Measurements from ENCODE around the gene NUTM2F. TPM values are rescaled to one million over a fixed set of nuclear protein-coding genes. Genes with fewer than 3 reads are reported as not detected.
"Not testable (repeated sequence)": the region's sequence is repeated elsewhere in the genome, so short reads cannot be mapped to it uniquely, and the experiment has no call there.

Gene NUTM2F
- total and polyA plus RNA-seq, 9 of the 15 experiments (the other 6 are each of a cell fraction or from before 2014, with no cell fraction given), result 0.04 TPM; not detected in 8

DNA sequence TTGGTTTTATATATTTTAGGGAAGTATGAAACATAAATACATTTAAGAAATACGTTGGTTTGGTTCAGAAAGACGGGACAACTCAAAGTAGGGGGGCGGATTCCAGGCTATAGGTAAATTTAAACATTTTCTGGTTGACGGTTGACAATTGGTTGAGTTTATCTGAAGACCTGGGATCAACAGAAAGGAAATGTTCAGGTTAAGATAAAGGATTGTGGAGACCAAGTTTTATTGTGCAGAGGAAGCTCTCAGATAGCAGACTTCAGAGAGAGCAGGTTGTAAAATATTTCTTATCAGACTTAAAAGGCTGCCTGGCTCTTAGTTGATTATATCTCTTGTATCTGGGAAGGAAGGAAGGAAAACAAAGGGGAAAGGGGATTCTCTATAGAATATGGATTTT lies 51.4 kb downstream of the NUTM2F start (continued):
- TF ChIP-seq CHAMP1 (IDR thresholded peaks at IDR 0.05), result peak; percentile 43; the same call in 1 of the 2 replicates
- TF ChIP-seq KLF16 (IDR thresholded peaks at IDR 0.05), result peak; percentile 90
- peak; percentile 92 for TF ChIP-seq NCOR1 (IDR thresholded peaks at IDR 0.05)
- TF ChIP-seq KLF6 (CRISPR knock-in tag; IDR thresholded peaks at IDR 0.05; ENCODE audit: borderline replicate concordance), result 0 out of 2 replicates have a peak, but pooled peaks have one; percentile 8
- peak; percentile 43 for TF ChIP-seq CXXC5 (CRISPR knock-in tag; IDR thresholded peaks at IDR 0.05)
- TF ChIP-seq HDAC3 (IDR thresholded peaks at IDR 0.05; ENCODE audit: borderline replicate concordance, partially characterized antibody), result peak; percentile 61
- peak; percentile 91 for TF ChIP-seq ZEB2 (IDR thresholded peaks at IDR 0.05)
- TF ChIP-seq TCF7 (IDR thresholded peaks at IDR 0.05; ENCODE audit: borderline replicate concordance), result peak; percentile 89; the same call in 1 of the 2 replicates
- TF ChIP-seq HMBOX1 (IDR thresholded peaks at IDR 0.05), result peak; percentile 82; the same call in 1 of the 2 replicates
- TF ChIP-seq, protein P1, sequence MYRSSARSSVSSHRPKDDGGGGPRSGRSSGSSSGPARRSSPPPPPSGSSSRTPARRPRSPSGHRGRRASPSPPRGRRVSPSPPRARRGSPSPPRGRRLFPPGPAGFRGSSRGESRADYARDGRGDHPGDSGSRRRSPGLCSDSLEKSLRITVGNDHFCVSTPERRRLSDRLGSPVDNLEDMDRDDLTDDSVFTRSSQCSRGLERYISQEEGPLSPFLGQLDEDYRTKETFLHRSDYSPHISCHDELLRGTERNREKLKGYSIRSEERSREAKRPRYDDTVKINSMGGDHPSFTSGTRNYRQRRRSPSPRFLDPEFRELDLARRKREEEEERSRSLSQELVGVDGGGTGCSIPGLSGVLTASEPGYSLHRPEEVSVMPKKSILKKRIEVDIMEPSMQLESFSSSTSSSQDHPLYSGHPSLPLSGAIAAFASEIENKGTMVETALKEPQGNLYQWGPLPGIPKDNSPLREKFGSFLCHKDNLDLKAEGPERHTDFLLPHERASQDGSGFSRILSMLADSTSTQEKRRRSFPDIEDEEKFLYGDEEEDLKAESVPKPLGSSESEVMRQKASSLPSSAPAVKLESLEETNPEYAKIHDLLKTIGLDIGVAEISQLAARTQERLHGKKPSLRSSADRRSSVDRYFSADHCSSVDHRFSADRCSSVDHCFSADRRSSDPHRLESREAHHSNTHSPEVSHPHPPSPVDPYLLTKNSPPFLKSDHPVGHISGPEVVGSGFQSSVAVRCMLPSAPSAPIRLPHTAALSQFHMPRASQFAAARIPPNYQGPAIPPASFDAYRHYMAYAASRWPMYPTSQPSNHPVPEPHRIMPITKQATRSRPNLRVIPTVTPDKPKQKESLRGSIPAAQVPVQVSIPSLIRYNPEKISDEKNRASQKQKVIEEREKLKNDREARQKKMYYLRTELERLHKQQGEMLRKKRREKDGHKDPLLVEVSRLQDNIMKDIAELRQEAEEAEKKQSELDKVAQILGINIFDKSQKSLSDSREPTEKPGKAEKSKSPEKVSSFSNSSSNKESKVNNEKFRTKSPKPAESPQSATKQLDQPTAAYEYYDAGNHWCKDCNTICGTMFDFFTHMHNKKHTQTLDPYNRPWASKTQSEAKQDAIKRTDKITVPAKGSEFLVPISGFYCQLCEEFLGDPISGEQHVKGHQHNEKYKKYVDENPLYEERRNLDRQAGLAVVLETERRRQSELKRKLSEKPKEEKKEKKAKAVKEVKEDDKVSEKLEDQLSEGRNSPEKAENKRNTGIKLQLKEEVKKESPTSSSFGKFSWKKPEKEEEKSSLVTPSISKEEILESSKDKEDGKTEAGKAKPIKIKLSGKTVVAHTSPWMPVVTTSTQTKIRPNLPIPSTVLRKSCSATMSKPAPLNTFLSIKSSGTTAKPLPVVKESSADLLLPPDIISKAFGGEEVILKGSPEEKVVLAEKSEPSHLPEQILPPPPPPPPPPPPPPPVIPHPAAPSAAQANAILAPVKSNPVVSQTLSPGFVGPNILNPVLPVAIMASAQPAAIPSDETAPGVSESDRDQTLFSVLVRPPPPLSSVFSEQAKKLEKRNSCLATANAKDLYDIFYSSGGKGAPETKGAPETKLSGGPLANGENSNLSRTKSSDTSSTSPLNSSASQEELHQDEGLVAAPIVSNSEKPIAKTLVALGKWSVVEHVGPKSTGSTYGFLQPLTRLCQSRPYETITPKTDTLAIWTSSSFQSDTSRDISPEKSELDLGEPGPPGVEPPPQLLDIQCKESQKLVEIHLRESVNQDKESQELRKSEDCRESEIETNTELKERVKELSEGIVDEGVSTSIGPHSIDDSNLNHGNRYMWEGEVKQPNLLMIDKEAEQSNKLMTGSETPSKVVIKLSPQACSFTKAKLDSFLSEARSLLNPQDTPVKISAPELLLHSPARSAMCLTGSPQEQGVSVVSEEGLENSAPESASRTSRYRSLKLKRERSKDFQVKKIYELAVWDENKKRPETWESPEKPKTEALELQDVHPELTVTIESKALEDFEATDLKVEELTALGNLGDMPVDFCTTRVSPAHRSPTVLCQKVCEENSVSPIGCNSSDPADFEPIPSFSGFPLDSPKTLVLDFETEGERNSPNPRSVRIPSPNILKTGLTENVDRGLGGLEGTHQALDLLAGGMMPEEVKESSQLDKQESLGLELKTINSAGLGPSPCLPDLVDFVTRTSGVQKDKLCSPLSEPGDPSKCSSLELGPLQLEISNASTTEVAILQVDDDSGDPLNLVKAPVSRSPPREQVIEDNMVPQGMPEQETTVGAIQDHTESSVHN (IDR thresholded peaks at IDR 0.05; ENCODE audit: borderline replicate concordance in 1 of 2, low read depth in 1 of 2), result 0 out of 4 replicates have a peak, but pooled peaks of 1 of the 2 experiments have one; percentile 52
- peak; percentile 96 for TF ChIP-seq TAL1 (IDR thresholded peaks at IDR 0.05)
- TF ChIP-seq JUND (IDR thresholded peaks at IDR 0.05; ENCODE audit: borderline replicate concordance, low read depth, low read length), result peak; percentile 36; the same call in 1 of the 2 replicates
- not testable (repeated sequence) for TF ChIP-seq JUND (tag; IDR thresholded peaks at IDR 0.05; ENCODE audit: borderline replicate concordance, low read depth, low read length); NR2C1 (IDR thresholded peaks at IDR 0.05)
- 0 out of 2 replicates have a peak, but pooled peaks have one; percentile 7 for TF ChIP-seq NR2C1 (tag; IDR thresholded peaks at IDR 0.05)
- TF ChIP-seq MEIS2 (IDR thresholded peaks at IDR 0.05; ENCODE audit: partially characterized antibody), result peak; percentile 55
- TF ChIP-seq TCF3 (CRISPR knock-in tag; IDR thresholded peaks at IDR 0.05), result peak; percentile 90
- TF ChIP-seq PHB2 (IDR thresholded peaks at IDR 0.05; ENCODE audit: low read depth), result peak; percentile 81
- TF ChIP-seq SOX6 (IDR thresholded peaks at IDR 0.05), result peak; percentile 97
- peak; percentile 97 for TF ChIP-seq CBFA2T3 (IDR thresholded peaks at IDR 0.05)
